Fibroblast of villous mesenchyme (primary cell): Measurements from ENCODE around the gene MCFD2. TPM values are rescaled to one million over a fixed set of nuclear protein-coding genes. Genes with fewer than 3 reads are reported as not detected.

ENCODE experiments used
- DNase-seq: peaks from one replicate; pipeline ENCODE4 v3.0.0-alpha.2; 2010; ENCODE audit warnings: low read depth
- H3K4me3 ChIP-seq: 2 replicates; pipeline ENCODE4 v1.5.1; 2011; ENCODE audit warnings: low read depth, mild to moderate bottlenecking, low read length
- CTCF ChIP-seq: IDR thresholded peaks from 2 replicates; pipeline ENCODE4 v1.5.1; 2012; ENCODE audit warnings: low read depth, mild to moderate bottlenecking, low read length; ENCODE audit not compliant: insufficient read depth
- total RNA-seq: library from RNA; depleted of rRNA; stranded (reverse); fragments of >200 nt; gene quantifications from 2 replicates; pipeline ENCODE4 v1.2.3, GENCODE V29; 2012

Gene MCFD2
- total RNA-seq, 1 donor: 196 TPM

DNA sequence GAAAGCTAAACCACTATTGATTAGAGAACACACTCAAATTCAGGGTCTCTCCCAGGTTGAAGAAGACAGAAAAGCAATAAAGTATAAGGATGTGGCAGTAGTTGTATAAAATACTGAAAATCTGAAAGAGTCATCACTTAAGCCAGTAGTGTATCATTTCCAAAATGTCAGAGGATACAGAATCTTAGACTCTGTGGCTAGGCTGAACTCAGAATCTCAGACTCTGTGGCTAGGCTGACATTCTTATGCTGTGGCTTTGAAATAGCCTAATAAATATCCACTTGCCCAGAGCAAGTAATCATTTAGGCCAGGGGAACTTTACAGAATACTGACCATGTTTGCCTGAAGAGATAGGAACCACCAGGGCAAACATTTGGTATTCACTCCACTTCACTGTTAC lies 13.1 kb downstream of the MCFD2 start:
- no peak for TF ChIP-seq CTCF
- H3K4me3 ChIP-seq: no peak overlapping the region
- no peak for DNase-seq

GRCh38 chr2:46901611-46902010 lies 14.0 kb downstream of the MCFD2 start:
- no peak for DNase-seq
- TF ChIP-seq CTCF: no peak
- no peak overlapping the region for H3K4me3 ChIP-seq

GRCh38 chr2:46900381-46900780 lies 15.2 kb downstream of the MCFD2 start:
- no peak for DNase-seq
- no peak overlapping the region for H3K4me3 ChIP-seq
- TF ChIP-seq CTCF: no peak

DNA sequence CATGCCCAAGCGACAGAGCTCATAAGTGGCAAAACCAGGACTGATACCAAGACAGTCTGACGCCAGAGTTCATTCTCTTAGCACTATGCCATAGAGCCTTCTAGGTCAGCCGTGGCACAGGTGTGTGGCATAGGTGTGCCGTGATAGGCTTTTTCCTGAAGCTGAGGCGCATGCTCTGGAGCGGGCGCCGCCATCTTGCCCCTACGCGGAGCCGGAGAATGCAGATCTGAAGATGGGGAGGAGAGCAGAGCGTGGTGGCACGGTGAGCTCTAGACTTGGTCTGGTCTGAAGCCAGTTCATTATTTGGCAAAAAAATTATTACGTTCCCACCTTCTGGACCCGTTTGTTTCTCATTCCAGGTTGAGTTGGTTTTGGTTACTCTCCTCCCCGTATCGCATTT lies 16.6 kb downstream of the MCFD2 start:
- DNase-seq: no peak
- no peak for TF ChIP-seq CTCF
- peak overlapping the region; percentile 14 for H3K4me3 ChIP-seq

- H3K4me3 ChIP-seq: no peak overlapping the region
- TF ChIP-seq CTCF: no peak
- DNase-seq: no peak
Observed at GRCh38 chr2:46898024-46898423, 17.6 kb downstream of the MCFD2 start.

DNA sequence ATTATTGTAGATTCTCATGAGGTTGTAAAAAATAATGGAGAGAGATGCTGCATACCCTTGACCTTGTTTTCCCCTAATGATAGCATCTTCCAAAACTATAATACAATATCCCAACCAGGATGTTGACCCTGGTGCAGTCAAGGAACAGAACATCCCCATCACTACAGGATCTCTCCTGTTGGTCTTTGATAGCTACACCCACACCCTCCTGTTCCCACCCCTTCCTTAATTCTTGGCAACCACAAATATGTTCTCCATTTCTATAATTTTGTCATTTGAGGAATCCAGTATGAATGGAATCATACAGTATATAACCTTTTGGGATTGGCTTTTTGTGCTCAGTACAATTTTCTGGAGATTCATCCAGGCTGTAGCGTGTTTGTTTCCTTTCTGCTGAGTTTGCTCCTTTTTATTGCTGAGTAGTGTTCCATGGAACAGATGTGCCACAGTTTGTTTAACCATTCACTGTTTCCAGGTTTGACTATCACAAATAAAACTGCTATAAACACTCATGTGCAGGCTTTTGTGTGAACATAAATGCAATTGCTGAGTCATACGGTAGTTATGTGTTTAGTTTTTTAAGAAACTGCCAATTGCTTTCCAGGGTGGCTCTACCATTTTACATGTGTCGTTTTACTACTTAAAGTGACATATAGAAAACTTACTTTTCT lies 22.2 kb downstream of the MCFD2 start:
- TF ChIP-seq CTCF: no peak
- peak; percentile 37 for DNase-seq

More for the DNA sequence above, 22.2 kb downstream of the MCFD2 start:
- H3K4me3 ChIP-seq: no peak overlapping the region
